Testis (tissue), 3 donors: ENCODE measurements around the gene PIGU. TPM values are rescaled to one million over a fixed set of nuclear protein-coding genes. Genes with fewer than 3 reads are reported as not detected.

Experiments used
- DNase-seq: peaks from one replicate; pipeline ENCODE4 v3.0.0-alpha.2; 2019
- H3K27ac ChIP-seq, 2 donors: fragments of 200-600 bp; sonication (generic); one replicate each; pipeline ENCODE4 v1.5.1; 2019
- H3K27me3 ChIP-seq: fragments of 200-600 bp; sonication (generic); one replicate; pipeline ENCODE4 v1.5.1; 2019
- H3K36me3 ChIP-seq: fragments of 200-600 bp; sonication (generic); one replicate; pipeline ENCODE4 v1.5.1; 2017; ENCODE audit warnings: low read depth; ENCODE audit errors: missing control alignments
- H3K4me1 ChIP-seq: fragments of 200-600 bp; sonication (generic); one replicate; pipeline ENCODE4 v1.5.1; 2019
- H3K4me3 ChIP-seq, 2 donors: fragments of 200-600 bp; sonication (generic); one replicate each; pipeline ENCODE4 v1.5.1; 2017 to 2019
- H3K9me3 ChIP-seq: fragments of 200-600 bp; sonication (generic); one replicate; pipeline ENCODE4 v1.5.1; 2017
- POLR2A ChIP-seq: fragments of 450-650 bp; IDR thresholded peaks from one replicate; pipeline ENCODE4 v1.6.1; 2017; ENCODE audit warnings: antibody characterized with exemption, mild to moderate bottlenecking, moderate library complexity
- WGBS, 2 donors: methylation state at CpG; one replicate each; pipeline ENCODE4 v1.1.5; 2018; 5-methylcytosine and 5-hydroxymethylcytosine counted together
- intact Hi-C: fragments of 100-400 bp; cut with DNase I; formaldehyde crosslinking; loops from one replicate; pipeline ENCODE4 v1.15.1; 2023; ENCODE audit warnings: low total_unique reads
- polyA plus RNA-seq: library from polyadenylated mRNA; stranded (reverse); fragments of 350-450 nt; fragmentation: Illumina TruSeq; extraction: RNeasy Lipid Tissue Mini Kit (QIAGEN cat#74804); gene quantifications from one replicate; pipeline ENCODE4 v1.2.3, GENCODE V29; 2014; ENCODE audit warnings: low read depth, low replicate concordance; ENCODE audit not compliant: insufficient read depth
- total RNA-seq, 2 donors: library from RNA; depleted of rRNA; stranded (reverse); fragments of >200 nt; gene quantifications; one replicate each; pipeline ENCODE4 v1.2.3, GENCODE V29; 2016
- TF ChIP-seq, protein P1 (sequence below), 3 experiments: fragments of 450-650 bp in 2 of 3; fragments of 200-600 bp in 1 of 3; sonication (generic) in 1 of 3; IDR thresholded peaks; one replicate each; pipeline ENCODE4 v1.5.1; 2016 to 2019; ENCODE audit warnings: antibody characterized with exemption in 3 of 3, mild to moderate bottlenecking in 2 of 3, moderate library complexity in 1 of 3

The PIGU gene
- total and polyA plus RNA-seq, 3 donors from 2014 or later, result 35.0 to 48.9 (median 35.7) TPM

DNA sequence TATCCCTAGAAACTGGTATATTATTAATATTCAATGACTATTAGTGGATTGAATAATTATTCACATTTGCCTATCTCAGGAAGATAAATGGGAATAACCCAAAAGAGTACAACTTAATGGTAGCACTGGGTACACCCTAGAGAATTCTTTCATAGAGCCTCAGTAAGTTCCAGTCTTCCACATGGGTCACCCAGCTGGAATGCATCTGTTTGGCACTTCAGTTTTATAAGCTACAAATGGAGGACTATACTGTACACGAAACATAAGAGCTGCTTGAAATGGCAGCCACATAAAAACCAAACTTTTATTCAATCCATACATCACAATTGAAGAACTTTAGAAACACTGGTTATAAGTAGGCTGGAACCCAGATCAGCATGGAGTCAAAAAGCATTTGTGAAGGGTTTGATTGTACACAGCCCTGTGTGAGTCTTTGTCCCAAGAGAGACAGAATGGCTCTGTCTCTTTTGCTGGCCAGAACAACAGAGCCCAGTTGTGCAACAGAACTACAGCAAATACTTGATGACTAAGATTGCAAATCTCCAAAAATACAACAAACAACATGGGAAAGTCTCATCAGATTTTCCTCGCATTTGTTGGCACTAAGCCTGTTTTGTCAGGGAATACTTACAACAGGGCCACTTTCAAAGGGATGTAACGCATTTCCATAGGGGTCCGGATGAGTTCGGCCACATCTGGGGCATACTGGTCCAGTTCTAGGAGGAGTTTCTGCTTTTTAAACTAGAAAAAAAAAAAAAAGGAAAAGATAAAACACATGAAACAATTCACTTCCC, 39.5 kb downstream of the PIGU start:
- Histone ChIP-seq H3K4me1 (no peaks in the 10 kb centered on the region), H3K36me3 (no peaks in the 10 kb centered on the region), H3K9me3 (no peaks in the 10 kb centered on the region), H3K27me3 (no peaks in the 10 kb centered on the region), H3K27ac (no peak overlapping the region), H3K4me3 (no peak overlapping the region)
- DNase-seq, result no peak
- WGBS, 2 donors, result 77 to 93% methylated on average over 5 of the region's 5 CpGs
- intact Hi-C loops, result no loop called here
- no peak for TF ChIP-seq POLR2A
- TF ChIP-seq, protein P1, sequence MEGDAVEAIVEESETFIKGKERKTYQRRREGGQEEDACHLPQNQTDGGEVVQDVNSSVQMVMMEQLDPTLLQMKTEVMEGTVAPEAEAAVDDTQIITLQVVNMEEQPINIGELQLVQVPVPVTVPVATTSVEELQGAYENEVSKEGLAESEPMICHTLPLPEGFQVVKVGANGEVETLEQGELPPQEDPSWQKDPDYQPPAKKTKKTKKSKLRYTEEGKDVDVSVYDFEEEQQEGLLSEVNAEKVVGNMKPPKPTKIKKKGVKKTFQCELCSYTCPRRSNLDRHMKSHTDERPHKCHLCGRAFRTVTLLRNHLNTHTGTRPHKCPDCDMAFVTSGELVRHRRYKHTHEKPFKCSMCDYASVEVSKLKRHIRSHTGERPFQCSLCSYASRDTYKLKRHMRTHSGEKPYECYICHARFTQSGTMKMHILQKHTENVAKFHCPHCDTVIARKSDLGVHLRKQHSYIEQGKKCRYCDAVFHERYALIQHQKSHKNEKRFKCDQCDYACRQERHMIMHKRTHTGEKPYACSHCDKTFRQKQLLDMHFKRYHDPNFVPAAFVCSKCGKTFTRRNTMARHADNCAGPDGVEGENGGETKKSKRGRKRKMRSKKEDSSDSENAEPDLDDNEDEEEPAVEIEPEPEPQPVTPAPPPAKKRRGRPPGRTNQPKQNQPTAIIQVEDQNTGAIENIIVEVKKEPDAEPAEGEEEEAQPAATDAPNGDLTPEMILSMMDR (IDR thresholded peaks at IDR 0.05), result no peak

DNA sequence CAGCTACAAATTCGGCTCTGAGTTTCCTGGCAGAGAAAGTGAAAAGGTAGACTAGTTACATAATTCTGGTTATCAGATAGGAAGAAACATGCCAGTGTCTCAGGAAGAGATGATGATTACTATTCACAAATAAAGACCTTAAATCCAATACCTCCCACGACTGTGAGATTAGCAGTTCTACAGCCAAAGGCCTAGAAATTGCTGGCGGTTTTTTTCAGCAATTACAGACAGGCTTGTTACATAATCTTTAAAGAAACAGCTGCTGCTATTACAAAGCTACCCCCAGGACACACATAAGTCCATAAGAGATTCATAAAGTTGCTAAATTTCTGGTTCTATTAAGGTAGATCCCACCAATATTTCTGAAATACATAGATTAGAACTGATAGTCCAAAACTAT, 40.2 kb downstream of the PIGU start:
- no peak overlapping the region for H3K27ac ChIP-seq
- 61 to 66% methylated on average over 3 of the region's 3 CpGs for WGBS, 2 donors

DNA sequence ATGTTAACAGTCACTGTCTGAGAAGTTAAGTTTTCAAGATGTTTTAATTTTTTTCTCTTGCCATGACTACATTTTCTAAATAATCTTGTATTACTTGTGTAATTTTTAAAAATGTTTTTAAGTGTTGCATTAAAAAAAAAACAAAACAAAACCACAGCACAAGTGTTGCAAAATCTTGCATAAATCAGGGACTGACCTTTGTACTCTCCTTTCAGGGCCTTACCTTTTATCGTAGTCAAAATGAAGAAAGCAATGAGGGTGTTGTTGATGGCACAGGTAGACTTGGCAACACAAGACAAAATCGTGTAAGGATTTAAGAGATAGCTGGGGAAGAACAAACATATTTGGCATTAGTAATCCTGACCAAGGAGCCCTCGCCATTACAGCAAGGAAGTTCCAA, 42.5 kb downstream of the PIGU start:
- no peak overlapping the region for H3K27ac ChIP-seq
- no peaks in the 10 kb centered on the region for H3K27me3 ChIP-seq
- intact Hi-C loops, result no loop called here
- H3K9me3 ChIP-seq, result no peaks in the 10 kb centered on the region
- TF ChIP-seq POLR2A, result no peak
- TF ChIP-seq, protein P1 (IDR thresholded peaks at IDR 0.05), result no peak
- H3K36me3 ChIP-seq, result no peaks in the 10 kb centered on the region
- 85 to 88% methylated on average over 3 of the region's 3 CpGs for WGBS, 2 donors
- no peak overlapping the region for H3K4me3 ChIP-seq
- no peak for DNase-seq
- no peaks in the 10 kb centered on the region for H3K4me1 ChIP-seq

More for the DNA sequence above, 40.2 kb downstream of the PIGU start:
- no peak overlapping the region for H3K4me3 ChIP-seq
- no peaks in the 10 kb centered on the region for H3K9me3 ChIP-seq
- H3K36me3 ChIP-seq, result no peaks in the 10 kb centered on the region
- no peaks in the 10 kb centered on the region for H3K4me1 ChIP-seq
- TF ChIP-seq, protein P1 (IDR thresholded peaks at IDR 0.05), result no peak
- H3K27me3 ChIP-seq, result no peaks in the 10 kb centered on the region
- no peak for DNase-seq
- intact Hi-C loops, result no loop called here

DNA sequence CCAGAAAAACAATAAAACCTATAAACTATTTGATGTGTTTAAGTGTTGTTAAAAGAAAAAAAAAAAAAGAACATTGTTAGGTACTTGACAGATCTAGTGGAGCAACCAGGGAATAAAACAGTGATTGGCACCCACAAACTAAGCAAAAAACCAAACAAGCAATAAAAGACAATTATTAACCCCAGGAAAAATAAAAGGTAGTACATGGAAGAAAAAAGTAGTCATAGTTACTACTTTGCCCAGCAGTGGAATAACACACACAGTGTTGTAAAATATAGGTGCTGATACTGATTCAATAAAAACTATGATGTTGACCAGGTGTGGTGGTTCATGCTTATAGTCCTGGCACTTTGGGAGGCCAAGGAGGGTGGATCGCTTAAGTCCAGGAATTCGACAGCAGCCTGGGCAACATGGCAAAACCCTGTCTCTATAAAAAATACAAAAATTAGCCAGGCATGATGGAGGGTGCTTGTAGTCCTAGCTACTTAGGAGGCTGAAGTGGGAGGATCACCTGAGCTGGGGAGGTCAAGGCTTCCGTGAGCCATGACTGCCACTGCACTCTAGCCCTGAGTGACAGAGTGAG, 43.9 kb downstream of the PIGU start:
- 95 to 97% methylated on average over 3 of the region's 3 CpGs for WGBS, 2 donors
- H3K9me3 ChIP-seq, result no peaks in the 10 kb centered on the region
- DNase-seq, result no peak
- no peak overlapping the region for H3K27ac ChIP-seq
- H3K4me1 ChIP-seq, result no peaks in the 10 kb centered on the region
- no peaks in the 10 kb centered on the region for H3K27me3 ChIP-seq
- no peaks in the 10 kb centered on the region for H3K36me3 ChIP-seq
- TF ChIP-seq, protein P1 (IDR thresholded peaks at IDR 0.05), result no peak
- no peak for TF ChIP-seq POLR2A
- H3K4me3 ChIP-seq, result no peak overlapping the region
- intact Hi-C loops, result no loop called here

DNA sequence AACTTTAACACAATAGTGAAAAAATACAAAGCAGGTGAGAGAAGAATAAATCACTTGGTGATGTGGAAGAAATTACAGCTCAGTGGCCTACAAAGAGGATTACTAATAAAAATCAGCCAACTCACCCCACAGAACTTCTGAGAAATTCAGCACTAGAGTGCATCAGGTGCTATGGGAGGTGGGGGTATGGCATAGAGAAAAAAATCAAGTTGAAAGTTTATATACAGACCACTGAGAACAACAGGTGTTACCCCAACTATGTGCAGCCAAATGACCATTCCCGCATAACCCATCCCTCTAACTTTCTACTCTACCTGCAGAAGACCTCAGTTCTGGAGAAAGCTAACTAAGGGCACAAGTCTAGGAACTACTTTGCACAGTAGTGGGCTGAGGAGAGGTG, 47.0 kb downstream of the PIGU start:
- intact Hi-C loops, result no loop called here
- H3K27ac ChIP-seq, result no peak overlapping the region
- DNase-seq, result no peak
- WGBS, 2 donors, result 94 to 95% methylated on average over 1 of the region's 1 CpG
- H3K27me3 ChIP-seq, result no peaks in the 10 kb centered on the region
- H3K36me3 ChIP-seq, result no peaks in the 10 kb centered on the region
- no peaks in the 10 kb centered on the region for H3K9me3 ChIP-seq
- H3K4me3 ChIP-seq, result no peak overlapping the region
- TF ChIP-seq POLR2A, result no peak
- TF ChIP-seq, protein P1 (IDR thresholded peaks at IDR 0.05), result no peak
- no peaks in the 10 kb centered on the region for H3K4me1 ChIP-seq
